Psoas muscle (tissue), 8 donors: ENCODE results near the gene ISL2. TPM values are rescaled to one million over a fixed set of nuclear protein-coding genes. Genes with fewer than 3 reads are reported as not detected.

Experiments
- ATAC-seq, 4 donors: fragments of 200-7000 bp; cut with Tn5 transposase; one replicate each; pipeline ENCODE4 v1.9.1; 2020; ENCODE audit warnings: moderate library complexity in 3 of 4, mild to moderate bottlenecking in 2 of 4
- DNase-seq, 2 donors: peaks; one replicate each; pipeline ENCODE4 v3.0.0-alpha.2; 2020
- H3K27ac ChIP-seq: fragments of 200-600 bp; one replicate; pipeline ENCODE4 v1.8.0; 2022
- H3K27me3 ChIP-seq, 3 donors: fragments of 200-600 bp in 1 of 3; one replicate each; pipeline versions ENCODE4 v1.6.1 to v1.8.0; 2013 to 2022; ENCODE audit warnings: low read length in 2 of 3, mild to moderate bottlenecking in 2 of 3, moderate library complexity in 1 of 3; ENCODE audit not compliant: insufficient read depth in 3 of 3
- H3K36me3 ChIP-seq, 2 donors: fragments of 200-600 bp in 1 of 2; one replicate each; pipeline versions ENCODE4 v1.6.1 to v1.8.0; 2013 to 2022; ENCODE audit warnings: low read depth in 1 of 2, mild to moderate bottlenecking in 1 of 2, moderate library complexity in 1 of 2; ENCODE audit not compliant: insufficient read depth in 1 of 2
- H3K4me1 ChIP-seq: fragments of 200-600 bp; one replicate; pipeline ENCODE4 v1.8.0; 2022
- H3K4me3 ChIP-seq: fragments of 200-600 bp; one replicate; pipeline ENCODE4 v1.8.0; 2022; ENCODE audit warnings: mild to moderate bottlenecking
- H3K9me3 ChIP-seq: fragments of 200-600 bp; one replicate; pipeline ENCODE4 v1.8.0; 2022
- WGBS, 3 donors: extraction: QIAGEN DNeasy Blood & Tissue Kit; methylation state at CpG; one replicate each; pipeline versions ENCODE4 v1.1.6 to v1.1.7; 2013; 5-methylcytosine and 5-hydroxymethylcytosine counted together
- intact Hi-C, 2 donors: fragments of 100-400 bp; cut with DNase I; formaldehyde crosslinking; loops; one replicate each; pipeline versions ENCODE4 v1.11.0 to v1.14.2; 2022
- polyA plus RNA-seq, 3 donors: library from polyadenylated mRNA; stranded (reverse); fragments of 200-250 nt; gene quantifications; one replicate each; pipeline ENCODE4 v1.2.3, GENCODE V29; 2013
- total RNA-seq, 4 donors: library from RNA; stranded (reverse); fragmentation: NEBNext Ultra II Directional in 2 of 4; extraction: Animal tissue kit (Norgen Biotek cat#: 25700) in 2 of 4; gene quantifications; one replicate each; pipeline versions ENCODE4 v1.2.1 to v1.2.4, GENCODE V29; 2021 to 2023
- TF ChIP-seq, protein P1 (sequence below): fragments of 200-600 bp; IDR thresholded peaks from one replicate; pipeline ENCODE4 v1.8.0; 2022; ENCODE audit warnings: antibody characterized with exemption
- donor health status: healthy with polysubstance abuse.
- donor health status: DM: no; HTN: no; CAD: no; lungs with moderate emphysema.
- donor health status: Bipolar disorder and iron deficiency.
- donor health status: healthy.
- donor health status: DM: yes; HTN: yes; CAD: no.
- donor health status: DM: no; HTN: no; CAD: no.
- donor health status: DM: no; HTN: no; CAD: no.
- donor health status: DM: yes; HTN: yes; CAD: no.

The ISL2 gene
- total and polyA plus RNA-seq, 7 donors: not detected

DNA sequence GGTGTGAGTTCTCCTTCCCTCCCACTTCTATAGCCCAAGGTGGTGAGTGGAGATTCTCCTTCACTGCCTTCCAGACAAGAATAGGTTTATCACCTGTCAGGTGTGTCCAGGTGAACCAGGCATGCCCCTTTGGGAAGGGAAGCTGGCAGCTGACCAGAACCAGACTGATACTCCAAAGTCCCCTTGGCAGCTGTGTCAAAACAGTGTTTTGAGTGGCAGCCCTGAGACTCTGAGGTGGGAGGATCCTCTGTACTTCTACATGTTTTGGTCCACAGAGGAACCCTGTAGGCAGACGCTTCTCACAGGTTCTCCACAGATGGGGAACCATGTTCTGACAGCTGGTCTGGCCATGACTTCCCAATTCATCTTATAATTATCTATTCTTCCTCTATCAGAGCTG lies 30.1 kb downstream of the ISL2 start:
- WGBS, 3 donors: 98 to 100% (median 100%) methylated on average over 1 of the region's 1 CpG
- TF ChIP-seq, protein P1, sequence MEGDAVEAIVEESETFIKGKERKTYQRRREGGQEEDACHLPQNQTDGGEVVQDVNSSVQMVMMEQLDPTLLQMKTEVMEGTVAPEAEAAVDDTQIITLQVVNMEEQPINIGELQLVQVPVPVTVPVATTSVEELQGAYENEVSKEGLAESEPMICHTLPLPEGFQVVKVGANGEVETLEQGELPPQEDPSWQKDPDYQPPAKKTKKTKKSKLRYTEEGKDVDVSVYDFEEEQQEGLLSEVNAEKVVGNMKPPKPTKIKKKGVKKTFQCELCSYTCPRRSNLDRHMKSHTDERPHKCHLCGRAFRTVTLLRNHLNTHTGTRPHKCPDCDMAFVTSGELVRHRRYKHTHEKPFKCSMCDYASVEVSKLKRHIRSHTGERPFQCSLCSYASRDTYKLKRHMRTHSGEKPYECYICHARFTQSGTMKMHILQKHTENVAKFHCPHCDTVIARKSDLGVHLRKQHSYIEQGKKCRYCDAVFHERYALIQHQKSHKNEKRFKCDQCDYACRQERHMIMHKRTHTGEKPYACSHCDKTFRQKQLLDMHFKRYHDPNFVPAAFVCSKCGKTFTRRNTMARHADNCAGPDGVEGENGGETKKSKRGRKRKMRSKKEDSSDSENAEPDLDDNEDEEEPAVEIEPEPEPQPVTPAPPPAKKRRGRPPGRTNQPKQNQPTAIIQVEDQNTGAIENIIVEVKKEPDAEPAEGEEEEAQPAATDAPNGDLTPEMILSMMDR: no peak
- H3K4me3 ChIP-seq: no peak overlapping the region
- H3K36me3 ChIP-seq: no peaks in the 10 kb centered on the region
- intact Hi-C loops: no loop called here
- ATAC-seq (no peak), DNase-seq (no peak)
- H3K27ac ChIP-seq: no peak overlapping the region
- no peaks in the 10 kb centered on the region for H3K4me1 ChIP-seq
- no peaks in the 10 kb centered on the region for H3K9me3 ChIP-seq
- H3K27me3 ChIP-seq: no peaks in the 10 kb centered on the region

DNA sequence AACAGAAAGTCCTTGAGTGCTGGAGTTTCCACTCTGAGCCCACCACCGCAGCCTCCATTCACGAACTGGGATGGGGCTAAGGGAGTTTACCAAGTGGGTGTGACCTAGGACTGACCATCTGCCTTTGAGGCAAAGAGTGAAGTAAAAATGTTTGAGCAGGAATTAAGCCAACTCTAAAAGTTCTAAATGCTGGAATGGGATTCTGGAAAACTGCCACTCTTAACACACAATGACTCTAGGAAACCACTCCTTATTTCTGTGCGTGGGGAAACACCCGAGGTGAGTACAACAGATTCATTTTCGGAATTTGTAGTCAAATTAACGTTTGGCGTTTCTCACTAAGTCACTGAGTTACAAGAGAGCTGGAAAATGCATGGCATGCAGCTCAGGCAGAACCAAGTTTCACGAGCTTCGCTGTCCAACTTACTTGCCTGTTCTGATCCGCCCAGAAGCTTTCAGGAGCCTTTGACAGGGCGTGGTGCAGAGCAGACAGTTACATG lies 31.6 kb downstream of the ISL2 start:
- no peak for DNase-seq
- intact Hi-C loops: no loop called here
- no peaks in the 10 kb centered on the region for H3K9me3 ChIP-seq
- 52 to 65% (median 59%) methylated on average over 11 of the region's 11 CpGs for WGBS, 3 donors
- H3K27me3 ChIP-seq: no peaks in the 10 kb centered on the region
- no peak overlapping the region for H3K4me3 ChIP-seq
- no peaks in the 10 kb centered on the region for H3K4me1 ChIP-seq
- H3K36me3 ChIP-seq: peaks cover 0 to 11% of the 10 kb centered on the region in 2 donors
- no peak for ATAC-seq
- H3K27ac ChIP-seq: no peak overlapping the region
- TF ChIP-seq, protein P1: no peak

DNA sequence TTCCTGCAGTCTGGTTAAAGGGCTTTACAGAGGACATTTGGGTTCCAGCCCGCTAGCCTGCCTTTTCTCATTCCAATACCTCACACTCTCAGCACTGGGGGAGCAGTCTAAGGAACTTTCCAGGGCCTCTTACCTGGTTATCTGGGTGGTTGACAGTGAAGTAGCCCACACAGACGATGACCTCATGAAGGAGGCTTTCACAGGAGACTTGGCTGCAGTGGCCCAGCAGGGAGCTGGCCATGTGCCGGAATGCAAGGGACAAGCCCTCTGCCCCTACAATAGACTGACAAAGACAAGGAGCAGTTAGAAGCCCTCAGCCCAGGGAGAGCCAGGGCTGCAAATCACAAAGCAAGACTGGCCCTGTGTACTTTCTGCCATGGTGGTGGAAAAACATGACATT lies 39.5 kb downstream of the ISL2 start:
- H3K27ac ChIP-seq: no peak overlapping the region
- H3K36me3 ChIP-seq: peaks cover 0 to 19% of the 10 kb centered on the region in 2 donors
- no peak for DNase-seq
- no peak for ATAC-seq
- WGBS, 3 donors: 89 to 93% (median 93%) methylated on average over 3 of the region's 3 CpGs
- H3K4me1 ChIP-seq: no peaks in the 10 kb centered on the region
- no peak overlapping the region for H3K4me3 ChIP-seq
- intact Hi-C loops: no loop called here
- no peaks in the 10 kb centered on the region for H3K9me3 ChIP-seq
- H3K27me3 ChIP-seq: no peaks in the 10 kb centered on the region
- TF ChIP-seq, protein P1: no peak

GRCh38 chr15:76376816-76377215 lies 40.2 kb downstream of the ISL2 start:
- Histone ChIP-seq H3K9me3 (no peaks in the 10 kb centered on the region), H3K4me1 (no peaks in the 10 kb centered on the region), H3K4me3 (no peak overlapping the region), H3K27me3 (no peaks in the 10 kb centered on the region), H3K36me3 (peaks cover 0 to 24% of the 10 kb centered on the region in 2 donors), H3K27ac (no peak overlapping the region)
- WGBS, 3 donors: 81 to 86% (median 82%) methylated on average over 8 of the region's 8 CpGs
- TF ChIP-seq, protein P1: no peak
- DNase-seq (no peak), ATAC-seq (no peak)
- intact Hi-C loops: no loop called here

DNA sequence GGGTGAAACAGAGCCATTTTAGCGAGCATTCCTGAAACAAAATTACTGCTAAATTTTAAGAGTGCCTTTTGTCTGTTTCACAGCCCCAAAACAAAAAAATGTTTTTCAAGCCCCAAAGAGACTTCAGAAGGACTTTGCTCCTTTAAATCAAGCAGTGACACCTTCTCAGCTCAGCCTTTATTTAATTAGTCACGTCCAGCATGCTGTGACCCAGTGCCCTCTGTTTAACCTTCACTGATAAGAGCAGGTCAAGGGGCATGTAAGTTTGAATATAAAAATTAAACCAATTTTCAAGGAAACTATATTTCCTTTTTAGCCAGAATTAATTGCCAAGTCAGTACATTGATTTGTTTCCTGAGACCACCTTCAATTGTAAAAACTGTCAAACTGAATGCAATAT lies 40.6 kb downstream of the ISL2 start:
- Histone ChIP-seq H3K36me3 (peaks cover 0 to 20% of the 10 kb centered on the region in 2 donors), H3K27ac (no peak overlapping the region), H3K27me3 (no peaks in the 10 kb centered on the region), H3K4me3 (no peak overlapping the region), H3K9me3 (no peaks in the 10 kb centered on the region), H3K4me1 (no peaks in the 10 kb centered on the region)
- intact Hi-C loops: no loop called here
- no peak for DNase-seq
- TF ChIP-seq, protein P1: no peak
- no peak for ATAC-seq
- WGBS, 3 donors: 75 to 84% (median 79%) methylated on average over 2 of the region's 2 CpGs
